Panc1 (cell line): ENCODE data around the gene TBATA.

Source experiments
- CTCF ChIP-seq: fragments of 450-650 bp; IDR thresholded peaks from 2 replicates; pipeline ENCODE4 v1.5.1; 2017; ENCODE audit warnings: mild to moderate bottlenecking
- POLR2AphosphoS5 ChIP-seq: IDR thresholded peaks from 2 replicates; pipeline ENCODE4 v1.6.1; 2012; ENCODE audit warnings: mild to moderate bottlenecking, low read depth, low read length, moderate library complexity
- TCF7L2 ChIP-seq: IDR thresholded peaks from 2 replicates; pipeline ENCODE4 v1.6.1; 2011; ENCODE audit warnings: mild to moderate bottlenecking, low read depth, low read length, inconsistent platforms
- TF ChIP-seq, protein P1 (sequence below), 2 experiments: IDR thresholded peaks; 2 replicates each; pipeline ENCODE4 v1.6.1; 2011 to 2012; ENCODE audit warnings: low read depth in 2 of 2, control low read depth in 1 of 2, low read length in 1 of 2, mild to moderate bottlenecking in 1 of 2, moderate library complexity in 1 of 2; ENCODE audit not compliant: insufficient read depth in 1 of 2

DNA sequence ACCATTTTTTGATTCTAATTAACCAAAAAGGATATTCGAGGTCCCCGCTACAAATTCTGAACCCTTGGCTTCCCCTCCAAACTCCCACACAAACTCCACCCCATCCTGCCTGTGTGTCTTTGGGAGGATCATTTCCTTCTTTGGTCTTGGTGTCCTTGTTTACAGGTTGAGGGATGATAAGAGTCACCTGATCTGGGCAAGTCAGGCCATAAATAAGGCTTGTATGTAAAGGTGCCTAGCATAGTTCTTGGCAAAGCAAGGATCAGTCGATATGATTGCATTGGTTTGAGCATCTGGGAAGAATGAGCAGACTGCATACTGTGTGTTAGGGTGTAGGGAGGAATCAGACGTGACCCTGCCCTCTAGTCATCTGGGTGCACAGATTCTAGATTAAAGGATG is 28.9 kb upstream of the TBATA start:
- TF ChIP-seq CTCF (no peak), POLR2AphosphoS5 (no peak), TCF7L2 (no peak)
- TF ChIP-seq, protein P1, sequence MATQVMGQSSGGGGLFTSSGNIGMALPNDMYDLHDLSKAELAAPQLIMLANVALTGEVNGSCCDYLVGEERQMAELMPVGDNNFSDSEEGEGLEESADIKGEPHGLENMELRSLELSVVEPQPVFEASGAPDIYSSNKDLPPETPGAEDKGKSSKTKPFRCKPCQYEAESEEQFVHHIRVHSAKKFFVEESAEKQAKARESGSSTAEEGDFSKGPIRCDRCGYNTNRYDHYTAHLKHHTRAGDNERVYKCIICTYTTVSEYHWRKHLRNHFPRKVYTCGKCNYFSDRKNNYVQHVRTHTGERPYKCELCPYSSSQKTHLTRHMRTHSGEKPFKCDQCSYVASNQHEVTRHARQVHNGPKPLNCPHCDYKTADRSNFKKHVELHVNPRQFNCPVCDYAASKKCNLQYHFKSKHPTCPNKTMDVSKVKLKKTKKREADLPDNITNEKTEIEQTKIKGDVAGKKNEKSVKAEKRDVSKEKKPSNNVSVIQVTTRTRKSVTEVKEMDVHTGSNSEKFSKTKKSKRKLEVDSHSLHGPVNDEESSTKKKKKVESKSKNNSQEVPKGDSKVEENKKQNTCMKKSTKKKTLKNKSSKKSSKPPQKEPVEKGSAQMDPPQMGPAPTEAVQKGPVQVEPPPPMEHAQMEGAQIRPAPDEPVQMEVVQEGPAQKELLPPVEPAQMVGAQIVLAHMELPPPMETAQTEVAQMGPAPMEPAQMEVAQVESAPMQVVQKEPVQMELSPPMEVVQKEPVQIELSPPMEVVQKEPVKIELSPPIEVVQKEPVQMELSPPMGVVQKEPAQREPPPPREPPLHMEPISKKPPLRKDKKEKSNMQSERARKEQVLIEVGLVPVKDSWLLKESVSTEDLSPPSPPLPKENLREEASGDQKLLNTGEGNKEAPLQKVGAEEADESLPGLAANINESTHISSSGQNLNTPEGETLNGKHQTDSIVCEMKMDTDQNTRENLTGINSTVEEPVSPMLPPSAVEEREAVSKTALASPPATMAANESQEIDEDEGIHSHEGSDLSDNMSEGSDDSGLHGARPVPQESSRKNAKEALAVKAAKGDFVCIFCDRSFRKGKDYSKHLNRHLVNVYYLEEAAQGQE (IDR thresholded peaks at IDR 0.05; ENCODE audit: insufficient read depth in 1 of 2, low read depth in 2 of 2, low read length in 1 of 2) = no peak
